GM10248 (cell line): ENCODE data around the gene RTP3.
"Not testable (repeated sequence)": the region's sequence is repeated elsewhere in the genome, so short reads cannot be mapped to it uniquely, and the experiment has no call there.

Experiments
- CTCF ChIA-PET: fragments of 300-600 bp; sonication (Branson Sonifier 250); formaldehyde crosslinking; extraction: SDS; loops from one replicate; lab custom pipeline; 2021; ENCODE audit warnings: antibody characterized with exemption; lab: Yijun Ruan, JAX
- POLR2A ChIA-PET: fragments of 350-650 bp; sonication (Branson Sonifier 250); formaldehyde crosslinking; extraction: SDS; loops from one replicate; lab custom pipeline; 2020; ENCODE audit warnings: antibody characterized with exemption; lab: Yijun Ruan, JAX
- DNase-seq: peaks from one replicate; pipeline ENCODE4 v3.0.0; 2012; ENCODE audit errors: extremely low spot score
- TF ChIP-seq, protein P1 (sequence below): IDR thresholded peaks from 2 replicates; pipeline ENCODE4 v1.5.1; 2012; ENCODE audit warnings: mild to moderate bottlenecking, low read depth; ENCODE audit errors: extremely low read depth, missing control alignments, control extremely low read depth

RTP3 gene

DNA sequence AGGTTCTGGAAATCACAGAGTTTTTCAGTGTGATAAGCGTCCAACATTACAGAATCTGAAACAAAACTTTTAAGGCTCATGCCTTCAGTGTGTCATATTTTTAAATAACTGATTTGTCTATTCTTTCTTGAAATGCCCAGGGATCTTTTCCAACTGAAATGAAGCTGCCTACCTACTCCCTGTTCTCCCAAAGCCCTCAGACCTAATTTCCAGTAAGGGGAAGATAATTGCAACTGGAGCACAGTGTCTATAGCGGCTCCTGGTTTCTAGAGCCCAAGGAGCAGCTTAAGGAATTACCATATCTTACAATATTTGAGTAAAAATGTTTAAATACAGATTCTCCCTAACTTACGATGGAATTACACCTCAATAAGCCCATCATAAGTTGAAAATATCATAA lies 35.3 kb downstream of the RTP3 start:
- TF ChIP-seq, protein P1, sequence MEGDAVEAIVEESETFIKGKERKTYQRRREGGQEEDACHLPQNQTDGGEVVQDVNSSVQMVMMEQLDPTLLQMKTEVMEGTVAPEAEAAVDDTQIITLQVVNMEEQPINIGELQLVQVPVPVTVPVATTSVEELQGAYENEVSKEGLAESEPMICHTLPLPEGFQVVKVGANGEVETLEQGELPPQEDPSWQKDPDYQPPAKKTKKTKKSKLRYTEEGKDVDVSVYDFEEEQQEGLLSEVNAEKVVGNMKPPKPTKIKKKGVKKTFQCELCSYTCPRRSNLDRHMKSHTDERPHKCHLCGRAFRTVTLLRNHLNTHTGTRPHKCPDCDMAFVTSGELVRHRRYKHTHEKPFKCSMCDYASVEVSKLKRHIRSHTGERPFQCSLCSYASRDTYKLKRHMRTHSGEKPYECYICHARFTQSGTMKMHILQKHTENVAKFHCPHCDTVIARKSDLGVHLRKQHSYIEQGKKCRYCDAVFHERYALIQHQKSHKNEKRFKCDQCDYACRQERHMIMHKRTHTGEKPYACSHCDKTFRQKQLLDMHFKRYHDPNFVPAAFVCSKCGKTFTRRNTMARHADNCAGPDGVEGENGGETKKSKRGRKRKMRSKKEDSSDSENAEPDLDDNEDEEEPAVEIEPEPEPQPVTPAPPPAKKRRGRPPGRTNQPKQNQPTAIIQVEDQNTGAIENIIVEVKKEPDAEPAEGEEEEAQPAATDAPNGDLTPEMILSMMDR, result no peak
- DNase-seq, result no peak
- ChIA-PET CTCF (interaction anchor here (1.1 to 1.7 kb wide), 3 partner anchors 25 to 36 kb away, joined by 3 to 5 read pairs (median 4); no protein-coding TSS in a partner anchor), POLR2A (no interaction called here)

DNA sequence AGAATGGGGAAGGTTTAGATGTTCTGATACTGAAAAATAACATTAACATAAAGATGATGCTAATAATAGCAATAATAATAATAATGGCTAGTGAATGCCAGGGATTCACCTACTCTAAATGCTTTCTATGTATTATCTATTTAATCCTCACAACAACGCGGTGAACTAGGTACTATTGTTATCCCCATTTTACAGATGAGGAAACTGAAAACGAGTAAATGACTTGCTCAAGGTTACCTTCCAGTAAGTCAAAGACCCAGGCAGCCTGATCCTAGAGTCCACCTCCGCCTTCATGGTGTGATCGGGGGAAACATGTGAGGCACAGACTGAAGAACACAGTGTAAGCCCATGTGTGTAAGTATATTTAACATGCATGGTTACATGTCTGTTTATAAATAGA lies 38.0 kb downstream of the RTP3 start:
- TF ChIP-seq, protein P1, result no peak
- CTCF ChIA-PET, result interaction anchor here (2.3 kb wide), 1 partner anchor 47 kb away, joined by 11 read pairs; no protein-coding TSS in a partner anchor
- DNase-seq, result no peak
- POLR2A ChIA-PET, result no interaction called here

DNA sequence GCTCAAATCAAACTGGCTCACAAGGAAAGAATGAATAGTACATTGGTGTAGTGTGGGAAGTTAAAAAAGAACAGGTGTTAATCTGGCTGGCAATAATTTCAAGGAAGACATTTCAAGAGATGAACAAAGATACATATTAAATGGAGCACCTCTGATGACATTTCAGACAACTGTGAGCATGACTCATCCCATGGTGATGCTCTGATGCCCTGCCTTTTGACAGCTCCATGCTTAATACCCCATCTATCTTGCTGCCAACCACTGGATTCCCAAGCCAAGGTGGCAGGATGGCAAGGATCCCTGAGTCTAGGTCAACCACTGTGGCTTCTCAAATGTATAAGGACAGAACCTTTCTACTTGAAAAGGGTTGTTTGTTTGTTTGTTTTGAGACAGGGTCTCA lies 39.0 kb downstream of the RTP3 start:
- CTCF ChIA-PET, result interaction anchor here (4.9 kb wide), 1 partner anchor 48 kb away, joined by 44 read pairs; no protein-coding TSS in a partner anchor
- DNase-seq, result no peak
- TF ChIP-seq, protein P1, result no peak
- POLR2A ChIA-PET, result no interaction called here

GRCh38 chr3:46537316-46537715 lies 39.5 kb downstream of the RTP3 start:
- POLR2A ChIA-PET, result no interaction called here
- TF ChIP-seq, protein P1, result no peak
- CTCF ChIA-PET, result interaction anchor here (1.5 to 6.0 kb wide), 3 partner anchors 21 to 93 kb away, joined by 3 to 44 read pairs (median 40); no protein-coding TSS in a partner anchor
- no peak for DNase-seq

DNA sequence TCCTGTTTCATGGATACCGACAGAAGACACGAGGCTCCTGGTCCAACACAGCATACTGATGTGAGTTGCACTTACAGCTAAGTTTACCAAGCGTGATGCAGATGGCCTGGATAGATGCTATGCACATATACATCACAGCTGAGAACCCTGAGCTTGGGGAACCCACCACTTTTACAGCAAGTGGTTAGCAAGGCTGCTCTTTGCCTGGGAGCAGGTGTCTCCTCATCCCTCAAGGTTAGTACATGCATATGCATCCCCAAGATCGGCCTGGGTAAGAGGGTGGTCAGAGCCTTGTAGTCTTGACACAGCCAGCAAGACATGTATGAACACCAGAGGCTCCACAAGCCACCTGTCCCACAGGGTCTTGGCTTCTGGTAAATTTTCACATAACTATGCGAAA lies 40.0 kb downstream of the RTP3 start:
- no peak for DNase-seq
- POLR2A ChIA-PET, result no interaction called here
- TF ChIP-seq, protein P1, result no peak
- CTCF ChIA-PET, result interaction anchor here (1.5 to 6.0 kb wide), 5 partner anchors 11 to 92 kb away, joined by 3 to 44 read pairs (median 8); no protein-coding TSS in a partner anchor

DNA sequence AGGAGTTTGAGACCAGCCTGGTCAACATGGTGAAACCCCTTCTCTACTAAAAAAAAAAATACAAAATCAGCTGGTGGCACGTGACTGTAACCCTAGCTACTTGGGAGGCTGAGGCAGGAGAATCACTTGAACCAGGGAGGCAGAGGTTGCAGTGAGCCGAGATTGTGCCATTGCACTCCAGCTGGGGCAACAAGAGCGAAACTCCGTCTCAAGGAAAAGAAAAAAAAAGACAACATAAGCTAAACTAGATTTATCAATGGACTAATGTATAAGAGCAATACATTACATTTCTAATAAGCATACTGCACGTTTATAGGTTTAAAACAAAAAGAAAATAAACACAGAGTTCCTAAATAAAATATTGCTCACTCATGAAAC lies 40.6 kb downstream of the RTP3 start:
- CTCF ChIA-PET, result interaction anchor here (0.9 to 6.0 kb wide), 7 partner anchors 10 to 91 kb away, joined by 3 to 44 read pairs (median 8); no protein-coding TSS in a partner anchor
- DNase-seq, POLR2A ChIA-PET: not testable (repeated sequence)

DNA sequence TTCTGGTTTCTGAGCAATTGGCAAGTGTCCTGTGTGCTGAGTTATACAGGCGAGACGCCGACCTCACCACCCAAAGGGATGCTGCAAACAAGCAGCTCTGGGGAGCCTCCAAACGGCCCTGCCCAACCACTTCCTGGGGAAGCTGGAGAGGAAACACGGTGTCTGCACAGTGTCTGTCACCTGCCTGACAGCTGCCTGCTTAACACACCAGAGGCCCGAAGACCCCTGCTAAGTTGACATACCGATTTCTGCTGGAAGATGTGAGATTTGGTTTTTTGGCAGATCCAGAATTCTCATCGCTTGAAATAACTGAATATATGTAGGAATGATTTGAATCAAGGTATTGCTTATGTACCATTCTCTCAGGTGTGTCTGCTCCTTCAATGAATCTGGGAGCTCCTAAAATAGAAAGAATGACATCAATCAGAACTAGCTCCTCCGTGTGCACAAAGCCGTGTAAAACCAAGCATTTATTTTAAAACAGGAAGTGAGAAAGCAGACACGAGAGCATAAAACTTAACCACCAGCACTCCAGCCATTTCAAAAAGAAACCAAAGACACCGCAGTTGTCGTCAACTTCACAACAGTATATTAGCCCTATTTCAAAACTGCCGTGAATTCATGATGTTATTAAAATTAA lies 41.1 kb downstream of the RTP3 start:
- TF ChIP-seq, protein P1, result no peak
- CTCF ChIA-PET, result interaction anchor here (0.8 to 6.0 kb wide), 8 partner anchors 9 to 91 kb away, joined by 3 to 44 read pairs (median 6); no protein-coding TSS in a partner anchor
- POLR2A ChIA-PET, result no interaction called here
- peak; percentile 75 for DNase-seq
